ENCODE measurements around the gene PITPNC1.
A peak's percentile ranks its signal among the peaks of the same experiment; 100 is the strongest.
"Not testable (repeated sequence)": the region's sequence is repeated elsewhere in the genome, so short reads cannot be mapped to it uniquely, and the experiment has no call there.

Gene PITPNC1

DNA sequence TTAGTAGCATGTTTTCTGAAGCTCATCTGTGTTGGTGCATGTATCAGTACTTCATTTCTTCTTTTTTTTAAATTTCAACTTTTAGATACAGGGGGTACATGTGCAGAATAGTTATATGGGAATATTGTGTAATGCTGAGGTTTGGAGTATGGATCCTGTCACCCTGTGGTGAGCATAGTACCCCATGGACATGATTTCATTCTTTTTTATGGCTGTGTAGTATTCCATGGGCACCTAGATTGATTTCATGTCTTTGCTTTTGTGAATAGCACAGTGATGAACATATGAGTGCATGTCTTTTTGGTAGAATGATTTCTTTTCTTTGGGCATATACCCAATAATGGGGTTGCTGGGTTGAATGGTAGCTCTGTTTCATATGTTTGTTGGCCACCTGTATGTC lies 285.6 kb downstream of the PITPNC1 start:
- DNase-seq, result no peak

DNA sequence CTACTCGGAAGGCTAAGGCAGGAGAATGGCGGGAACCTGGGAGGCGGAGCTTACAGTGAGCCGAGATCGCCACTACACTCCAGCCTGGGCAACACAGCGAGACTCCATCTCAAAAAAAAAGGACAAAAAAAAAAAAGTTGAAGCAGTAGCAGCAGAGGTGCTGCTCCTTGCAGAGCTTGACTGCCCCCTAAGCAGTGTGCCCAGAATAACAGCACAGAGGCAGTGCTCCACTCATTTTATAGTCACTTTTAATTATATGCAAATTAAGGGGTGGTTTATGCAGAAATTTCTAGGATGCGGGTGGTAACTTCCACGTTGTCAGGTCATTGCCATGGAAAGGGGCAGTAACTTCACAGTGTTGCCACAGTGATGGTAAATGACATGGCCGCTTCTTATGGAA lies 286.4 kb downstream of the PITPNC1 start:
- DNase-seq, result no peak

DNA sequence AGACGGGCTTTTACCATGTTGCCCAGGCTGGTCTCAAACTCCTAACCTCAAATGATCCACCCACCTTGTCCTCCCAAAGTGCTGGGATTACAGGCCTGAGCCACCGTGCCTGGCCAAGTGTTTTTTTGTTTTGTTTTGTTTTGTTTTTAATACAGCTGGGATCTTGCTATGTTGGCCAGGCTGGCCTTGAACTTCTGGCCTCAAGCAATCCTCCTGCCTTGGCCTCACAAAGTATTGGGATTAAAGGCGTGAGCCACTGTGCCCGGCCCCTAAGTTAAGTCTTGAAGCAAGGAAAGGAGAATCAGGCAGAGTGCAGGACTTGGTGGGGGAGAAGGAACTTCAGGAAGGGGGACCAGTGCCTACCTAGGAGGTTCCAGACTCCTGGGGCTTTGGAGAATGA lies 288.9 kb downstream of the PITPNC1 start:
- DNase-seq, result no peak

DNA sequence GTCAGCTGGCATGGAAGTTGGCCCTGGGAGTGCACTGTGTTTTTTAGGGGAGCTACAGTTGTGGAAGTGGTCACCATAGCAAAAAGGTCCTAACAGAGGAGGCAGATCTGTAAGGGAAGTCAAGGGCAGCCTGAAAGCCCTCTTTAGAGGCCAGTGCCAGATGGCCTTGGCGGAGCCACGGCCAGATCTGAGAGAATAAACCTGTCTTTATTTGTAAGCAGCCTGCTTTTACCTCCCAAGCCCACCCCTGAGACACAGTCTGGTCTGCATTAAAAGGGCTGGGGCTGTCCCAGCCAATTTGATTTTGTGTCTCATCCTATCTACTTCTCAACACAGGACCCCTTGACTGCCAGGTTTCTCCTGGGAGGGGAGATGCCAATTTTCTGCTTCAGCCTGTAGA lies 289.6 kb downstream of the PITPNC1 start:
- no peak for DNase-seq

DNA sequence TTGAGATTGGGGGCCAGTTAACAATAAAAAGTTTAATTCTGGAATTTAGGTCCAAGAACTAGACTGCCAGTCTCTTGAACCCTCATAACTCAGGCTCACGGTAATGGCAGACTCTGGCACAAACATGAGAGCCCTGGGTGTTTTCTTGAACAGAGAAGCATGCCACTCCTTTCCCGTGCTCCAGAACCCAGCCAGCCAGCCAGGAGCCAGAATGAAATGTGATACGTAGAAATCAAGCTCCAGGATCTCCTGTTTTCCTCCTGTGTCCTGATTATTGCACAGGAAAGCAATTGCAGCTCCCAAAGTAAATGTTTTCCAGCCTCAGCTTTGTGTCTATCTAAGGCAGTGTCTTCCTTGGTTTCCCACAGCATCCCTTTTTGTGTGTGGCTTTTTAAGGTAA lies 294.4 kb downstream of the PITPNC1 start:
- no peak for DNase-seq

DNA sequence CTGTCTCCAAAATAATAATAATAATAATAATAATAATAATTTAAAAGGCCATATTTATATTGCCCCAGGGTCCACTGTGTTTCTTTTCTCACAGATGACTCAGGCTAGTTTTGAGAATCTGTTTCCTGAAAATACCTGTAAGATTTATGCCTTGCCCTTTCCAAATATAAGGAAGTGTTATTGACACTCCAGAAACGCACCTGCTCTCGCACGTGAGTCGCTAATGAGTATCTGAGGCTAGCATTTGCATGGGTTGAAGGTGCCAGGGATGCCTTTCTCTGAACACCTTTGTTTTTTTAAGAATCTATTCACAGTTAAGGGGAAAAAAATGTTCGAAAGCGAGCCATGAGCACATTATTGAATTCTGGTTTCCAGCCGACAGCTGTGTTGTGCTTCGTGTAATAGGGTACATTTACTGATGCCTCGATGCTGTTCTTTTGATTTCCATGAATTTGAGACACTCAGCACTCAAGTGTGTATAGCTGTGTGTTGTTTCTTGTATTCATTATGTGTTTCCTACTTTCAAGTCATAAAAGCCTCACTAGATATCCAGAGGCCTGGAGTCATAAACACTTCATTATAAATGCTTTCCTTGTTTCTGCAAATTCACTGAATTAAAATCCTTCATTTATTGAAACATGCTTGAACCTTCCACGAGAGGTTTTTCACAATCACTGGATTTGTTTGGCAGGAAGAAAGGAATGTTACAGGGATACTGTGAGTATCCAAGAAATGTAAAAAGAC lies 295.7 kb downstream of the PITPNC1 start:
- no peak for DNase-seq

DNA sequence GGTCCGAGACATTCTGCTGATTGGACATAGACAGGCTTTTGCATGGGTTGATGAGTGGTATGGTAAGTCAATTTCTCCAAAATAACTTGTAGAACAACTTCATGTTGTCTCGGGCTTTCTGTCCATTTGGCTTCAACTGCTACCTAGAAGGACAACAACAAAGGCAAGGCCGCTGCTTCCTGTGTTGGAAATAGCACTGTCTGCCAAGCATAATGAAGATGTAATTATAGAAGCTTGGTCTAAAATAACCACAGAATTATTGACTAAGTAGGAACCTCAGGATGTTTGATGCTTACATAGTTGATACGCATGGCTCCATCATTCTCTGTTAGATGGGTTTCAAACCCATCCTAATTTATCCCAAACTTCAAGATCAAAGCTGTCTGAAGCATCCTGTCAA lies 298.4 kb downstream of the PITPNC1 start:
- no peak for DNase-seq

DNA sequence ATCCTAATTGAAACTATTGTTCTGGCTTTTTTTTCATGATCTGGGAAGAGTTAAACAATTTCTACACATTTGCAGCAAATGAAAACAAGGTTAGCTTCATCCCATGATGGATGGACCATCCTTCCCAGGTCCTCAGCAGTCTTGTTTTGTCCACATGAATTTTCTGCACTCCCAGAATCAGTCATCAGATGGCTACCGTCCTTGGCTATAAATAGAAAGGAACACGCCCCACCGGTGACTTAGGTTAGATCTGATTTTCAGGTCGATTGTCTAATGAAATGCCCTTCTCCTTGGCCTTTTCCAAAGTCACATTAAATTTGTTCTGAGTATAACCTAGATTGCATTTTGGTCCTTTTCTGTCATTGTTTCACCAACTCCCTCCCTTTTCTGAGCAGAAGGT lies 299.2 kb downstream of the PITPNC1 start:
- no peak for DNase-seq

DNA sequence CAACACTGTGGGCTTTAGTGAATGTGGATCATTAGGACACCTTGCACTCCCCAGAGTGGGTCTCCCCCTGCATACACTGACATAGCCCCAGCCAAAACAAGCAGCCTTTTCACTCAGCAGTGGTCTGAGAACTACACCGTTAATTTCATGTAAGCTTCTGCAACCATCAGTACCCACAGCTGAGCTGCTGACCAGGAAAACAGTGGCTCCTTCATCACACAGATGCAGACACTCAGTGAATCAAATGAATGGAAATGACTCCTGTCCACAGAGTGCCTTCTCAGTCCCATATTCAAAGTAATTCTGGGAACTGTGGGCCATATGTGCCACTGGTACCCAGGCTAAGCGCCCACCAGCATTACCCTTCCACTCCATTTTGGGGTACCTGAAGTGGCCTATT lies 301.3 kb downstream of the PITPNC1 start:
- DNase-seq, result no peak

DNA sequence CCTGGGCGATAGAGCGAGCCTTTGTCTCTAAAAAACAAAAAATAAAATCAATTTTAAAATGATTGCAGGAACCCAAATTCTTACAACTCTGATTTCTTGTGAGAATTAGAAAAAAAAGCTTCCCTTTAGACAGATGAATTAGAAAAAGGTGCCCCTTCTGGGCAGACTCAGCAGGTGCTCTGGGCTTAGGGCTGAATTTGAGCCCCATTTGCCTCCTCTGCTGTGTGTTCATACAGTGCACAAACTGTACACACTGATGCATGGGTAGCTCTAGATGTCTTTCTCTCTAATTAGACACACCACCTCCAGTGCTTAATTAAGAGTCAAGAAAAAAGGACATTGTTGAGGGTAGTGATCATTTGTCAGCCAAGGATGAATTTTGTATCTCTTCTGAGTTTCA lies 302.1 kb downstream of the PITPNC1 start:
- DNase-seq, result no peak

DNA sequence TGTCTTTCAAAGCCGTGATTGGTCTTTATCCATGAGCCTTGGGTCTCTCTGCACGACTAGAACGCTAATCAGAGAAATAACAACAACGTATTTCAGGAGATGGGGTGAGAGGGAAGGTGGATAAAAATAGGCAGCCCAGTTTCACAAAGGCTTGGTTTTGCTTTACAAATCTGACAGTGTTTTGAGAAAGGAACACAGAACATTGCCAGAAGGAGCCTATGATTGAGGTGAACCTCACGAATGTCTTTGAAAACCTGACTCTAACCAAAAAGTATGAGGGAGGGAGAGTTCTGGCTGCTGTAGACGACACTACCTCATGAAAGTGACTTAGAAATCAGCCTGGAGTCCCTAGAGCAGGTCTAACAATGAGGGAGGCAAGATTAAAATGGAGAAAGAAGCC lies 302.6 kb downstream of the PITPNC1 start:
- DNase-seq, result no peak

DNA sequence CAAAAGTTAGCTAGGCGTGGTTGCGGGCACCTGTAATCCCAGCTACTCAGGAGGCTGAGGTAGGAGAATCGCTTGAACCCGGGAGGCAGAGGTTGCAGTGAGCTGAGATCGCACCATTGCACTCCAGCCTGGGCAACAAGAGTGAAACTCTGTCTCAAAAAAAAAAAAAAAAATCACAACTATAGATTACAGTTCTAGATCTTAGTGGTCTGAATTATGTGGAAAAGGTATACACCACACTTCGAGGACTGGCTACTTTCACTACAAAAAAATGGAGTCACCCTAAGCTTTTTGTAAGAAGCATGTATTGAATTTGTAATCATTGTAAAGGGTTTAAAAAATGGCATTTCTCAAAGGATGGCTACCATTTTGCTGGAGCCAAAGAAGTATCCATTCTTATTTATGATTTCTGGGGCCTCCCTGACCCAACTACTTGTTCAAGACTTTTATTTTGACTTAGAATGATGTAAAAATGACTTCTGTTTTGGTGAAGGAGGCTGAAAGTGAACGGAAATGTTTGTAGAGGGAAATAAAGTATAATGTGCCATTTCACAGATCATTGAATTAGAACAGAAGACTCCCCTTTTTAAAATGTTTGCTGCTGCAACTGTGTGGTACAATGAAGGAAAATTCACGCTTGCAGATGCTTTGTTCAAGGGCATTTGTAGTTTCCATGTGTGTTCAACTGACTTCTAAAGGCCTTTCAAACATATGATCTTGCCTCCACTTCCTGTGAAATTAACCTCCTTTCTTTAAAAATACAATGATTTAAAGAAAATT lies 303.6 kb downstream of the PITPNC1 start:
- DNase-seq, result no peak

DNA sequence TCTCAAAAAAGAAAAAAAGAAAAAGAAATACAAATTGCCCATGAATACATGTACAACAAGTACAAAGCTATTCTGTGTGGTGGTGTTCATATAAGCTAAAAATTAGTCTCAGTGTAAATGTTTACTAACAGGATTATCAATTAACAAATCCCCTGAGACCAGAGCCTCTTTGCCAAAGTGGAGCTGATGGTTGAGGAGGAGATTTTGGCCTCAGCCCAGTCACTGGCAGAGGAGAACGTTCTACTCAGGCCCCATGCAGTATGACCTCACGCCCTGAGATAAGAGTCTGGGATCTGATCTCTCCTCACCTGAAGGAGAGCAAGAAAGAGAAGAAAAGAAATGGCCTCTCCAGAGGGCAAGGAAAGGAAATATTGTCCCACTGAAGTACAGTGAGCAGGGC lies 305.1 kb downstream of the PITPNC1 start:
- DNase-seq, result no peak

DNA sequence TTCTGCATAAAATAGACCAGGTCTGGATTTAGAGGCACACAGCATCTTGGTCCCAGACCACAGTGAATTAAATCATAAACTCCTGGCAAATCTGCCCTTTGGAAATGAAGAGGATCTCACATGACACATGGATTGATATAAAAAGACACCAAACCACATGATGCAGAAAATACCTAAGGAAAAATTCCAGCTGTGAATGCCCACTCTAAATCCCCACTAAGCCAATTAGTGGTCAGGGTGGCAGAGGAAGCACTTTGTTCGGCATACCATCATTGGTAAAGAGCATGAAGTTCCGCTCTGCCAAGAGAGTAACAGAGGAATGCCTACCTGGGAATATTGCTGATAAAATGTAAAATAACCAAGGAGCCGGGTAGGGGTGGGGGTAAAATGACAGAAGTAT lies 308.3 kb downstream of the PITPNC1 start:
- DNase-seq, result no peak

DNA sequence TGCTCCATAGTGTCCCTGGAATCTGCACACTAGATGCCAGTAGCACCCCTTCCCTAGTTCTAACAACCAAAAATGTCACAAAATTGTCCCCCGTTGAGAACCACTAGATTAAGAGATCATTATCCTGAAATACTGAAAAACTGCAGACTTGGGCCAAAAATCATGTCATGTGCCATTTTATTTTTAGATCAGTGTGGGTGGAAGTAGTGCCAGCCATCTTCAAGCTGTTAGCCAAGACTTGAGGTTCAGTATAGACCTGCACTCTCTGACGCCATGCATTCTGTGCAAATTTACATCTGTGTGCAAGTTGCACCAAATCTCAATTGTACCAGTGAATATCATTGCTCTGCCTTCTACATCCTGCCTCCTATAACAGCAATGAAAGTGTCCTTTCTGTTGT lies 309.2 kb downstream of the PITPNC1 start:
- no peak for DNase-seq

DNA sequence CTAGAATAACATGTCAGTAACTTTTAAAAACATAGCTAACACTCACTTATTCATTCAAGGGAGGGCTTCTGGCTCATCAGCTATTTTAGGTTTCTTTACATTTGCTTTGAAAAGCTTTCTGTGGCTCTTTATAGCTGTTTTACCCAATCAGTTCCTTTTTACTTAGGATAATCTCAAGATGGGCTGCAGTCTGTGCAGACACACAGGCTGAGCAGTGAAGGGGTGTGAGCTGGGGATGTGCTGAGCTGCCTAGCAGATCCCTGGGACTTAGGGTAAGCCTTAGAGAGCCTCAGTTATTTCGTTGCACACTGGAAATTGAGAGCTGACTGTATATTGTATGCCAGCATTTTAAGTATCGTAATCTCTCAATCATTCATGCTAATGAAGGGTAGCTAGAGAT lies 310.4 kb downstream of the PITPNC1 start:
- DNase-seq, result no peak

DNA sequence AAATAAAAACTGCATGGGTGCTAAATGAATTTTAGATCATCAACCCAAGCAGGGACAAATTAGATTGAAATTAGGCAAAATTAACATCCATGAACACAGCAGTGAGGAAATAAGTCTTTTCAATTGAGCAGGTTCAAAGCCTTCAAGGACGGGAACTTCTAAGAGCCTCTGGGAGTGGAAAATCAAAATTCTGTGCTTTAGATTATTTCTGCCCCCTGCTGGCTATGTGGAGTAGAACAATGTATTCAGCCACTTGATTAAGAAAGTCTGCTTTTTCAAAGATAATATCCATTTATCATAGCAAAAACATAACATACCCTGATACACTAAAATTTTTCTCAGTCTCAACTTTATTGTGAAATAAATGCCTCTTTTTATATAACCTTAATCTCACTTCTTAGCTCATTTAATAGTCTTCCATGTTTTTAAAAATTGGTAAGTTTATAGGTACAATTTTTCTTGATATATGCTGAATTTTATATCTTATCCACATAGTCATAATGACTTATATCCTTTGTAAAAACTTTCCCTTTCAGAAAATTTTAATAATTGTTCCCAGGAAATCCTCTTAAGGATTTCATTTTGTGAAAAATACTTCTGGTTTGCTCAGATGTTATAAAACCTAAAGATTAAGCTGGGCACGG lies 312.6 kb downstream of the PITPNC1 start:
- DNase-seq, result peak; percentile 65

DNA sequence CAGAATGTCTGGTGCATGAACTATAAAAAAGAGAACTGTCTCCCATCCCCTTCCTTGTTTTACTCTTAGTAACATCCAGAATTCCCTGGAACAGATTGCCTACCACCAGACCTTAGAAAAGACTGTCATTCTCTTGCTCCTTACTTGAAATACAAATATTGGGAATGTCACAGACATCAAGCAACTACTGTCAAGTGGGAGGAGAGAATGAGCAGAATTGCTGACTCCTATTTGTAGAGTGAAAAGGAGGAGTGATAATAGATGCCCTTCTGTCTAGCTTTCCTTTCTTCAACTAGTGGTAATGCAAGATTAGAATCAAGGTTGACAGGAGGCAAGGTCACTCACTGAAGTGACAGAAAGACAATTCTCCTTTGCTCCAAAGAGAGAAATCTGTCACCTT lies 316.7 kb downstream of the PITPNC1 start:
- no peak for DNase-seq

DNA sequence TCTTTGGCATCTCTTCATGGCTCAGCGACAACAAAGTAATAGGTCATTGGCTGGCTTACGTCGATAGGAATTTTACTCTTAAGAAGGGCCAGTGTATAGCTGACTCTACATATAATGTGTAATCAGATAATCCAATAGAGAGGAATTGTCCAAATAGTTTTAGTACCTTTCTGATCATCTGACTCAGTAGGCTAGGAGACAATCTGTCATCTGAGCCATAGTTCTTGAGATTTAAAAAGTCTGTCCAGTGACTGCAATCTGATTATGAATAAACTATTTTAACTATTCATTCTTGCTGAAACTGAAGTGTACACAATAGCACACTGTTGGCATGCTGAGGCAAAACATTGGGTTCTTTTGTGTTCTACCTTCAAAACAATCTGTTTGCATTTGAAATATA lies 319.3 kb downstream of the PITPNC1 start:
- DNase-seq, result no peak

DNA sequence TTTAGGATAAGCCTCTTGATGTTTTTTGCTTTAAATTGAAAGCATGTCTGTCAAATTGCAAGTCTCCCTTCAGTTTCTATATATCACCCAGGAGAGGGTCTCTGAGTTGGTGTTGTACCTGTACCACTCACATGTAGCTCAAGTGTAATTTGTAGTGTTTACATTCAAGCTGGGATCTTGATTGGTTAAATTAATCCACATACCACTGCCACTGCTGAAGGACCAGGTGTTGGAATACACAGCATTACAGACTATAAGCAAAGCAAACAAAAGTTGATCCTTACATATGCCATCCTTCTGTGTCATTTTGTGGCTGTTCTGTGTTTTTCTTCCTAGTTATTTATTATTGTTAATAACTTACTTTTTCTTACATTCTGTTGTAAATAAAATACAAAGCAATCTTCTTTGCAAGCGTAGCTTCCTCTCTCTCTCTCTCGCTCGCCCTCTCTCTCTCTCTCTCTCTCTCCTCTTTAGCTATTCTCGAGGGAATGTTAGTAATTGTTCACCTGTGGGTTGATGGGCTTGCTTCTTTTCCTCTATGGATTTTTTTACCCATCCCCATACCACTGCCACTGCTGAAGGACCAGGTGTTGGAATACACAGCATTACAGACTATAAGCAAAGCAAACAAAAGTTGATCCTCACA lies 319.9 kb downstream of the PITPNC1 start:
- no peak for DNase-seq

DNA sequence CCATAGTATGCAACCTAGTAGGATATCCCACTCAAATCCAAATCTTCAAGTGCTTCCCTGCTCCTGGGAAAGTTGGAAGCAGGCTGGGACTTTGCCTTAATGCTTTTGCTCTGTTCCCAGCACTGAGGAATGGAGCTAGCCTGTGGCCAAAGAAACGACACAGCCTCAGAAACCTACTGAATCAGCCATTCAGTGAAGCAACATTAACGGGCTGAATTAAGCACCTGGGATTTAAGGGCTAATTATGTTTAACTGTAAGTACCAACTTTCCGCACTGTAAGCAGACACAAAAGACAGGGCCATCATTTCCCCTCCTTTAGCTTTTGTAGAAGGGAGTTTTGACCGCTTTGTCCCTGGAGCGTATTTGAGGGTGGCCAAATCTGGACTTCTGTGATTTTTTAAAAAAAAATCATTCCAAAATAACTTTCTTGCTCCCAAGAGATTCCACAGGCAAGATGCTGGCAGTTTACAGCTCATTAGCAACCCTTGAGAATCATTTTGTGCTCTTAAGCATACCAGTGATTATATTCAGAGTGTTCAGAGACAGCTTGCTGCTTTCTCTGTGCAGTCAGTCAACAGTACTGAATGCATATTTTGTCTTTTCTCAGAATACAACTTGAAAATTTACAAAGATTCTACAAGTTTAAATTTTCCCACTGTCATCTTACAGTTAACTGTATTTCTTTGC lies 323.1 kb downstream of the PITPNC1 start:
- no peak for DNase-seq

DNA sequence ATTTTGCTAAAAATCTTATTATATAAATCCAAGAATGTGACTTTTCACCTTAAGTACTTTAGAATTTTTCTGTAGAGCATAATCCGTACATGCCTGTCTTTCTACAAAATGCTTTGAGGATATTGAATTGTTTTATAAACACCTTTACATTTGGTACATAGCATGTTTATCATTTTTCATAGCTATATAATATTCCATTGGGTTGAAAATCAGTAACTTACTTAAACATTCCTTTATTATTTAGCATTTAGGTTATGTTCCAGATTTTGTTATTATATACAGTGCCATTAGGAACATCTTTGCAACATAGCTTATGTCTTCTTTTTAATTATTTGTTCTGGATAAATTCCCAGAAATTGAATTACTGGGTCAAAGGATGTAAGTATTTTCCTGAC lies 323.6 kb downstream of the PITPNC1 start:
- no peak for DNase-seq

DNA sequence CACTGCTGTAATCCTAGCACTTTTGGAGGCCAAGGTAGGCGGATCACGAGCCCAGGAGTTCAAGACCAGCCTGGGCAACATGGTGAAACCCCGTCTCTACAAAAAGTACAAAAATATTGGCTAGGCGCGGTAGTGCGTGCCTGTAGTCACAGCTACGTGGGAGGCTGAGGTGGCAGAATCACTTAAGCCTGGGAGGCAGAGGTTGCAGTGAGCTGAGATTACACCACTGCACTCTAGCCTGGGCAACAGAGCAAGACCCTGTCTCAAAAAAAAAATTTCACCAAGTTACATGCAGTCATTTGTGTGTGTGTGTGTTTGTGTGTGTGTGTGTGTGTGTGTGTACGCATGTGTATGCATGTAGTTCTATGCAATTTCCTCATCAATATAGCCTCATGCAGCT lies 325.8 kb downstream of the PITPNC1 start:
- DNase-seq, result not testable (repeated sequence)
